NCI-H345 treated with DMSO at 0.1 percent for 48 hours (cell line): Measurements from ENCODE around the gene COPS7A.
A peak's percentile ranks its signal among the peaks of the same experiment; 100 is the strongest.

Experiments used
- DNase-seq: peaks from one replicate; lab custom pipeline; 2025; ENCODE audit not compliant: unreplicated experiment; lab: John Stamatoyannopoulos, UW

COPS7A gene

DNA sequence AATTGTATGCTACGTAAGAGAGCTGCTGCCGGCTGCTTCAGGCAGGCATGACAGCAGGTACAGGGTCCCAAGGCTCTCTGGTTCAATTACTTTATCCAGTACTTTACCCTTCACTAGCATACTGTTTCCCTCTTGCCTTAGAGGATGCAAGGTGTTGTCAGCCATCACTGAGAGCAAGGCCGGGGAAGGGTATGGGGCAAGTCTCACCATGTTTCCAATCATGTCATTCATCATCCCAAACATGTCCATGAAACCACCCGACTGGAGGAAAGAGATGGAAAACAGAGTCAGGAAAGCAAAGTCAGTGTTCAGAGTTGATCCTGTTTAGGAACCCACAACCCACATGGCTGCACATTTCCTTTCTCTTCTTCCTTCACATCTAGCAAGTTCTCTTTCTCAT lies 26.7 kb downstream of the COPS7A start:
- no peak for DNase-seq

DNA sequence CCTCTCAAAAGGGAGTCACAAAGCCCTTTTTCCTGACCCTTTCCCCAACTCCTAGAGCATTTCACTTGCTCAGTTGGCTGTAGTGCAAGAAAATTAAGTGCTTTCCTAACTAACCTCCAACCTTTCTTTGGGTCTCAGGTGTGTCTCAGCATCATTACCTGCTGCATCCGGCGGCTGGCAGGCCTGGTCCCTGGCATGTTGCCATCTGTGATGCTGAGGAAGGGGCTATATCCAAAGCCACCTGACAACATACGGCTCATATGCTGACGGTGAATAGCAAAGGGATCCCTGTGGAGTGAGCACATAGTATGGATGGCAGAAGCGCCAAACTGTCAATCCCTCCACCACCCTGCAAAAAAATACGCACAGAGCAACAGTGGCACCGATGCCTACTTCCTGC lies 27.9 kb downstream of the COPS7A start:
- no peak for DNase-seq

DNA sequence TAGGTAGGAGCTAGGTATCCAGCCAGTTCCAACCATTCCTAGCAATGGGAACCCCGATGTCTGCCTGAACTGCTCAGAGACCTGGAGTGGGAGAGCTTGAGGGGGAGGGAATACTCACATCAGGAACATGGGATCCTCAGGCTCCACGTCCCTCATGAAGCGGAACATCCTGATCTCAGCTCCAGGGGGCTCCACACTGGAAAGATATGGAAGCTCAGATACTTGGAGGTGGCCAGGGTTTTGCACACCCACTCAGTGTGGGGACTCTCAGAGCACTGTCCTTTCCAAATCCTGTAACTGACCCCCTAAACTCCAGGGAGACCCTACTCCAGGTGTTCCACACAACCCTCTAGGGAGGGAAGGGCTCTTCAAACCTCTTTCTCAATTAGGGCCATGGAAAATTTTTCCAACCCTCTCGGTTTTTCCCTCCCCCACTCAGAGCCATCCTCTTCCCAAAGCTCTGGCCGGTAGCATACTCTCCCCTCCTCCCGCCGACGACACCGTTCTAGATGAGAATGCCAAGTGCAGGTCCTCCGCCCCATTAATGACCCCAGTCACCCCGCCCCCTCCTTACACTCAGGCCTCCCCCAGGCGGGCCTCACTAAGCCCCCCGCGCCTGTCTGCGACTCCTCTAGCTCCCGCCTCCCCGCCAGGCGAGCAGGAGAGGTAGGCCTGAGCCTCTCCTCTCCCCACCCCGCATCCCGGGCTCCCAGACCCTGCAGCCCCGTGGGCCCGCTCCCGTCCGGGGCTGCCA lies 28.5 kb downstream of the COPS7A start:
- no peak for DNase-seq

DNA sequence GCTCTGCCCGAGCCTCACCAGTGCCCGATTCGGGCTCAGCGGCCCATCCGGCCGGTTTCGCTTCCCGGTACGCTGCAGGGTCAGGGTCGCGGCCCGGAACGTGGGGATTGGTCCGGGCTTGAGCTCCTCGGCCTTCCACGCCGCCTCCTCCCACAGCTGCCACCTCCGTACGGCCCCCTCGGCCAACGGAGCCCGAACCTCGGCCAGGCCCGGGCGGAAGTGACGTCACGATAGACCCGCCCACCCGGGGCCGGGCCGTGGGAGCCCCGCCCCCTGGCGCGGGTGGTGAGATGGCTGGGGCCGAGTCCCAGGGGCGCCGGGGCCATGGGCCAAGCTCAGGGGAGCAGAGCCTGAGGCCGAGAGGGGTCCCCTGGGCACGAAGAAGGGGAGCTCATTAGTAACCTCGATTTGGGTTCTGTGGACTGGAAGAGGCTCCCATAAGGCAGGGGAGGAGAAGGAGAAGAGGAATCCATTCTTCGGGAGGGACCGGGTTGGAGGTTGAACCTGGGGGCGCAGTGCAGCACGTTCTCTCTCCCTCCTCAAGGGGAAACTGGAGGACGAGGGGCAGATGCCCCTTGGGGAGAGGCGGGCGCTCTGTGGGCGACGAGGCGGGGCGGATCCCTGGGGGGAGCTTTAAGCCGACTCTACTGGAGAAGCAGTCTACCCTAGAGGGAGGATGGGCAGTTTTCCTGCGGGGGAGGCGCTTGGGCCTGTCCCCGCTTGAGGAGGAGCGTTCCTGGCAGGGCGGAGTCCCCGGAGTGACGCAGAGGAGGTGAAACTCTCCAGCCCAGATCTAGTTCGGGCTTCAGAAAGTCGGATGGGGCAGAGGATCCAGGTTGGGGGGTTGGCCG lies 29.3 kb downstream of the COPS7A start, which contains the start of gene MLF2:
Gene MLF2 (minus strand): TSS at position 221 of the 851 bp plus-strand sequence. CDS start 807 bp downstream, outside the sequence.
- peak; percentile 95 for DNase-seq

DNA sequence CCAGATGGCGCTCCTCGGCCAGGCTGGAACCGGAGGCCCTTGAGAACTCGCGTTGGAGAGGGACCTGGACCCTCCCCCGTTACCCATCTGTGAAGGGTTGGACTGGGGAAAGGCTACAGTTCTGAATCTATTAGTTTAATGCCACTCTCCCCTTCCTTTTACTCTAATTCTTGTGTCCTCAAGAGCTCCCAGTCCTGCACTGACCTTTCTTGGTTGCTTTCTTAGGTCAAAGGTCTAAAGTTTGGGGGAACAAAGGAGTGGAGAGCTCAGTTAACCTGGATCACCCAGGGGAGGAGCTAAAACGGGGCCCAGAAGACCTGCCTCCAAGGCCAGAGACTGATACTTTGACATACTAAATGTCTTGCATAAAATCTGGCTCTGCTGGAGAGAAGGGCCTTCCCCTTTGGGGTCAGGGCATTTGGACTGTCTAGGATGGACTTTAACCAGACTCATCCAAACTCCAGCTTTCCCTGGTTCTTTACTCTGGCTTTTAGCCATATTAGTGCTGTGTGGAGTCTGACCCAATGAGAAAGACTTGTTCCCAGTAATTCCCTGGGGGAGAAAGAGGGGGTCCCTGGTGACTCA lies 30.0 kb downstream of the COPS7A start:
- no peak for DNase-seq

DNA sequence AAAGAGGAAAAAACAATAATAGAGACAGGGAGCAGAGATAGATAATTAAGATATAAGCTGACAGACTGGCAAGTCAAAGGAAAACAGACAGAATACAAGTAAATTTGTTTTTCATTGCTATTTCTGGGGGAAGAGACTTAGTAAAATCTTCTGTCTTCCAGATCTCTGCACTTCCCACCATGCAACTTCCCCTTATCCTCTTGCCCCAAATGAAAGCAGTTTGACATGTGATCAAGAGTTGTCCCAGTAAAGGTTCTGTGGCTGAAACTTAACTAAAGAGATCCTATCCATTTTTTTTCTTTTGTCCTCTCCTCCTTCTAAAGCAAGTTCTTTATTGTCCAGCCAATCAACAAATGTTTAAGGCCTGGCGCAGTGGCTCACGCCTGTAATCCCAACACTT lies 30.6 kb downstream of the COPS7A start:
- no peak for DNase-seq

DNA sequence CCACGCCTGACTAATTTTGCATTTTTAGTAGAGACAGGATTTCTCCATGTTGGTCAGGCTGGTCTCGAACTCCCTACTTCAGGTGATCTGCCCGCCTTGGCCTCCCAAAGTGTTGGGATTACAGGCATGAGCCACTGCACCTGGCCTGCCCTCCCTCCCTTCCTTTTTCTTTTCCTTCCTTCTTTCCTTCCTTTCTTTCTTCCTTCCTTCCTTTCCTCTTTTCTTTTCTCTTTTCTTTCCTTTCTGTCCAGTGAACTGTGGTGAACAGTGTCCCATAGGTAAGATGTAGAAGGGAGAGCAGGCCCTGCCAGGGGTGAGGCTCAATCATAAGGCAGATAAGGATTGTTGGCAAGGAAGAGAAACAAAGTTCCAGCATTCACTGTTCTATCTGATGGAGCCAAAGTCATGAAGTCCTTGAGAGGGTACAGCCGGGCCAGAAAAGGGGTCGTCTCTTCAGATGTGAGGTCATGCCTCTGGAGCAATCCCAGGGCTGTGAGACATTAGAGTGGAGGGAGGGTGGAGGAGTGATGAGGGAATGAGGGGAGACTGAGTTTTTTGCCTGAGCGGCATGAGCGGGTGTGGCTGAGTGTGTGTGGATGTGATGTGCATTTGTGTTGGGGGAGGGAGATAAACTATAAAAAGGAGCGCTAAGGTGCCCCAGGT lies 33.3 kb downstream of the COPS7A start:
- no peak for DNase-seq

DNA sequence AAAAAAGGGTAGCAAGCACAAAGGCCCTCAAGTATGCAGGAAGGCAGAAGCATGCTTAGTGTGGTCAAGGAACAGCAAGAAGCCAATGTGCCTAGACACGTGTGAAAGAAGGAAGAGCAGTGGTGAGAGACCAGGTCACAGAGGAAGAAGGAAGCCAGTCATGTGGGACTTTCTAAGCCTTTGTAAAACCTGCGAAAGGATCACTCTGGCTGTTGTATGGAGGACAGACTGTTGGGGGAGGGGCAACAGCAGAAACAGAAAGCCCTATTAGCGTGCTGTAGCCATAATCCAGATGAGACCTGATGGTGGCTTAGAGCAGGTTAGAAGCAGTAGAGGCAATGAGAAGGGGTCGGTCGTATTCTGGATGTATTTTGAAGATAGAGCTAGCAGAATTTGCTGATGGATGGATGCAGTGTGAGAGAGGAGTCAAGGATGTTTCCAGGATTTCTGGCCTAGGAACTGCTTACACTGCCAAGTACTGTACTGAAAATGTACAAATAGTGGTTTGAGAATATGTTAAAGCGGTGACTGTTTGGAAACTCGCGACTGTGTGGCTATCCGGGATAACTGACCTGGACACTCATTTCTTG lies 34.8 kb downstream of the COPS7A start:
- DNase-seq, result no peak

DNA sequence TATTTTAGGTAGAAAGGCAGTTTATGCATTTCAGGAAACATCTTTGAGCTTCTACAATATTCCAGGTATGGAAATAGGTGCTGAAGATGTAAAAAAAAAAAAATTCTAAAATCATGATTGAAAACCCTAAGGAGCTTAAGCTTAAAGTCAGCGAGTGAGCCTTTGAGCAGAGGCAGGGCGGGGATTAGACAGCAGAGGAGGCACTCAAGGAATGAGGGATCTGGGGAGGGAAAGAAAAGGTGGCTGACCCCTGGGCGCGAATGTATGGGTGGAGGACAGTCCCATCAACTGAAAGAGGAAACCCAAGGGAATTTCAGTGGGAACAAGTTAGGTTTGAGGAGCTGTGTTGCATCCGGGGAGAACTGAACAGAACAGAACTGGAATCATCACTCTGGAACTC lies 35.9 kb downstream of the COPS7A start:
- no peak for DNase-seq

DNA sequence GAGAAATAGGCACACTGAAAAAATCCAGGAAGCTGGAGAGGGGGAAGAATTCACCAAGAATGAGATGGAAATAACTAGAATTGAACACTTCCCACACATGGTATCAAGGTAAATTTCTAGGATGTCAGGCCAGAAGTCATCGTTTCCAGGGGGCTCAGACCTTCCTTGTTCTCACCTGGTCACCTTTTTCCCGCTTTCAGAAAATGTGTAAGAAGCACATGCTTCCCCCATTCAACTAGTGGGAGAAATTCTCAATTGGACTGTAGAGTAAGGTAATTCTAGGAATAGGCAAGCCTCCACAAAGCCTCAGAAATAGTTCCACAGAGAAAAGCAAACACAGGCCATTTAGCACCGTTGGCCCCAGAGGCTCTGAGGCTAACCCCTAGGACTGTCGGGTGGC lies 39.5 kb downstream of the COPS7A start:
- no peak for DNase-seq

DNA sequence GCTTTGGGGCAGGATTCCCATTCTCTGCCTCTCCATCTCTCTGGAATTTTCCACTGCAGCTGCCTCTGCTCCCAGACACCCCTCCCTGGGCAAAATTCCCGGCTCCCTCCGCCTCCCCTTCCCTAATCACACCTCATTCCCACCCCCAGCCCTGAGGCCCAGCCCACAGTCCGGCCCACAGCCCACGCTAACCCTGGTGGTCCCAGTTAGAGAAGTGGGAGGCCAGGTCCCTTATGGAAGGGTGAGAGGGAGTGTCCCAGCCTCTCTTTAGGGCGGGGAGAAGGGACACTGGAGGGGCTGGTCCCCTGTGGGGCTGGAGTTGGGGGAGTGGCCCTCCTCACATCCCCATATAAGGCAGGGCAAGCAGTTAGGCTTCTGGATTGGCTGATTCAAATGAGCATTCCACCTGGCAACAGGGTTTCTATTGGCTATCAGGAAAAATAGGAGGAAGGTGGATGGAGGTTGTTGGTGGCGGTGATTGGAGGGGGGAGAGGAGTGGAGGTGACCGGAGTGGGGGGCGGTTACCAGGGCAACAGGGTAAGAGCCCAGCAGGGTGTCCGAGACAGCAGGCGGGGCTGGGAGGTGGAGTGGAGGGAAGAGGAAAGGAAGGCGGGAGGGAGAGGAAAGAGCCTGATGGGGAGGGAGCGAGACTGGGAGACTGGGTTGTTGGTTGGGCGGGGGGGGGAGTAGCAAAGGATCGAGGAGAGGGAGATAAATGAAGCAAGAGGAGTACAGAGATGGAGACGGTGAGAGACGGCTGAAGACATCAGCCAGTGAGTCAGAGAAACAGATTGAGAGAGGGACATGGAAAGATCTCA lies 40.4 kb downstream of the COPS7A start:
- peak; percentile 97 for DNase-seq

DNA sequence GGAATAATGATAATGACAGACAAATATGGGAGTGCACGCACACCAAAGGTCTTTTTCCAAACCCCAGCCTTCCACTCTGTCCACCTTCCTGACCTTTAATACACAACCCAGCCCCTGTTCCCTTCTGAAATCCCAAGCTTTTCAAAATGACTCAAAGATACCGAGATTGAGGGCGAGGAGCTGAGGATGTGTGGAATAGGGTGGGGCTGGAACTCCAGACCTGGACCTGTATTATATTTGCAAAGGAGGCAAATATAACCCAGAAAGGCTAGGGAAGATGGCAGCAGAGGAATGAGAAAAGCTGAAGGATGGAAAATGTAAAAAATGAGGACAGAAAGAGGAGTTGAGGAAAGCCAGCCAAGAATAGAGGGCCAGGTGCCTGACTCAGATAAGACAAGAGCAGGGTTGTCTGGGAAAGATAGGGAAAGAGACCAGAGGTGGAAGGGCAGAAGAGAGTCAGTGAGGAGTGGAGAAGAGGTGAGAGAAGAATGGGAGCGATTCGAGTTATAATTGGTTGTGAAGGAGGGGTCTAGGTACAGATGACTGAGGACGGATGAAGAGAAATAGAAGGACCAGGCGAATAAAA lies 41.3 kb downstream of the COPS7A start:
- DNase-seq, result no peak

DNA sequence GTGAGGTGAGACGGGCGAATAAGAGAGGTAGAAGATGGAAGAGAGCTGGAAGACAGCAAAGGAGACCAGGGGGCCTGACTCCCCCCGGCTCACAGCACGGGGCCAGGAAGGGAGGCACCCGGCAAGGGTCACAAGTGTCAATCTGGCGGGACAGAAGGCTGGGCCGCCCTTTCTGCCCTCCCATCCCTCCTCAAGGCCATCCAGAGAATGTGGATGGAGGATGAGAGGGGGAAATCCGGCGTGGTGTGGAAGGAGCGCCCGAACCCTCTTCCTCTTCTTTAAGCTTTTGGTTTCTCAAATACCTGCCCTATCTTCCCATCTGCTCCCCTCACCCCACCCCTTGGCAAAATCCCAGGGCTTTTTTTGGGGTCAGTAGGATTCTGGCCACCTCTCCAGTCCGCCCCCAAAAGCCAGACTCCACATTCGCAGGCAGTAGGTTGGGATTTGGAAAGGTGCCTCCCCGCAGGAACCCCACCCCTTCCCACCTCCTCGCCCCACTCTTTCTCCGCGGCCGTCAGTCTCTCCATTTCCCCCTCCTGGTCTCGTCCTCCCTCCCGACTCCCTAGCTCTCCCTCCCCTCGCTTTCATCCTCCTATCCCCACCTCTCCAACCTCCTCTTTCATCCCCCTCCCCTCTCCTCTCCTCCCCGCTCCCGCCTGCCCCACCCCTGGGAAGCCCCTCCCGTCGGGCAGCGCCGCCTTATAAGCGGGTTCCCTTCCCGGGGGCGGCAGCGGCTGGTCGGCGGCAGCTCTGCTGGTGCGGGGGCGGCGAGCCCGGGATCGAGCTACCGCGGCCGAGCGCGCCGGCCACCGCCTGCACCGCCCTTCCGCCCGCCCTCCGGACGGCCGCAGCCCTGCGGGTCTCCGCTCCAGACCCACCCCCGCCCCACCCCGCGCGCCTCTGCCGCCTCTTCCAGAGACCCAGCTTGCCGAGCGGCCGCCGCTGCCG lies 42.1 kb downstream of the COPS7A start, which contains the start of gene PTMS:
Gene PTMS (plus strand): TSS at position 730 of the 948 bp plus-strand sequence. CDS start 343 bp downstream, outside the sequence.
- DNase-seq, result peak; percentile 87

DNA sequence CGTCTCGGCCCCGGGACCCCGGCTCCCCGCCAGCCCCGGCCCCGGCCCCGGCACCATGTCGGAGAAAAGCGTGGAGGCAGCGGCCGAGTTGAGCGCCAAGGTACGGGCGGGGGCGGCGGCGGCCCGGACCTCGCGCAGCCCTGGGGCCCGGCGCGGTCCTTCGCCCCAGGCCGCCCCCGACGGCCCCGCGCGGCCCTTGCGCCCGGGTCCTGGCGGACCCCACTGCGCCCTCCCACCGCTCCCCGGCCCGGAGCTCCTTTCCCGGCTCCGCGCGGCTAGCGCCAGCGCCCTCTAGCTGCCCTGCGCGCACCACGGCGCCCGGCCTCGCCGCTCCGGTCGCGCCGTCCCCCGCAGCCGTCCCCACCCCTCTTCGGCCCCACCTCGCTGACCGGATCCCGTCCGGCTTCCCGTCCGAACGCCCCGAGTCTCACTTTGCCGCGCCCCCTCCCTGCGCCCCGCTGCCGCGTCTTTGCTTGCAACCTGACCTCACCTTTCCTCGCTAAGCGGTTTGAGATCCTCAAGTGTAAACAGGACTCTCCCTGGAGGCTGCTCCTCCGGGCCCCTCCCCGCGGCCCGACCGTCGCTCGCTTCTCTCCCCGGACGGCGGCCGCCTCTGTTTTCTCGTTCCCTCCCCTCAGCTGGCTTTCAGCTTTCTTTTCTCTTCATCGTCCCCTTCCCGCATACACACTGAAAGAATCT lies 43.0 kb downstream of the COPS7A start:
- DNase-seq, result peak; percentile 52

DNA sequence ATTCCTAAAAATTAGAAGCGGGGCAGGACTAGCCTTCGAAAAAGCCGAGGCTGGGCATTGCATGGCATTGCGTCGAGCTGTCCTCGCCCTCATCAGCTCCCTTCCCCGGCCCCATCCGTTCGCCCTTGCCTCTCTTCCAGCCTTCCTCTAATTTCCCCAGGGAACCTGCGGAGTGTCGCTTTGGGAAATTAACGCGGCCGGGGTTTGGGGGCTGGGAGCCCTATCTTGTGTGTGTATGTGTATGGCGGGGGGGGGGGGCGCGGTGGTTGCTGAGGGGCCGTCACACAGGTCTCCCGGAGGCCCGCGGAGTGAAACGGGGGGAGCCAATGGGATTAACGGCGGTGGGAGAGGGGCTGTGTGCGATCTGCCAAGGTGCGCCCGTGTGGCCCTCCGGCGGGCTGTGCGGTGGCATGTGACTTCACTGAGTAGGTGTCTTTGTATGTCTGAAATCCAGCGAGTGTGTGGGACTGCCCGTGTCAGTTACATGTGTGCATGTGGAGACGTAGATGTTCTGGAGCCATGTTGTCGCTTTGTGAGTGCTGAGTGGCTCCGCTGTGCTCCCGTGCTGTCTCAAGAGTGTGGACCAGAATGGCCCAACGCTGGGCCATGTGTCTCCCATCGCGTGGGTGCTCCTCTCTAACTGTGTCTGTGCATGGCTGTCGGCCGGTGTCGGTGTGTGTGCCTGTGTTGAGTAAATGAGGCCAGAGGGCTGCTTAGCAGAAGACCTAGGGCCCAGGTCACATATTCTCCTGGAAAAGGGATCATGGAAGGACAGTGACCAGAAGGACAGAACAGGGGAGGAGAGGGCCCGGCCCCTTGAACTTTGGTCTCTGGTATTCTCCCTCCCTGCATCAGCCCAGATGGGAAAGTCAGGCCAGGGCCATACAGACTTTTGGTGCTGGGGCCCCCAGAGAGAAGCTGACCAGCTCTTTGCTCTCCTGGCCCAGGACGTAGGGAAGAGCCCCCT lies 43.8 kb downstream of the COPS7A start:
- no peak for DNase-seq

DNA sequence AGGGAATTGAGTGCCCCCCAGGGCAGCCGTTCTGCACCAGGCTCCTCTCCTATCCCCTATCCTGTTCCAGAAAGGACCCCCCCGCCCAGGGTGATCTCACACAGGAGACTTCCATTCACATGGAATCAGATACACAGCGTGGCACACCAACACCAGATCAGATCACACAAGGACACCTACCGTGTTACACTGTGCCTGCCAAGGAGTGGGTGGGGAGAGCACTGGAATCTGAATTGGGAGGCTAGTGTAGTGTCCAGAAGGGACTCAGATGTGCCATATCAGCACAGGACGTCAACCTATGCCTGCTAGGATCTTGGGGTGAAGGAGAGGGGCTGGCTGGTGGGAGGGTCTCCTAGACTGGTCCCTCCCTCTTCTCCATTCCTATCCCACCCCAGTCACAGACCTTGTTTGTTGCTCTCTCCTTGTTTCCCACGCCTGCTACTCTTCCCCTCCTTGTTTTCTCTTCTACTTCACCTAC lies 44.6 kb downstream of the COPS7A start:
- no peak for DNase-seq

DNA sequence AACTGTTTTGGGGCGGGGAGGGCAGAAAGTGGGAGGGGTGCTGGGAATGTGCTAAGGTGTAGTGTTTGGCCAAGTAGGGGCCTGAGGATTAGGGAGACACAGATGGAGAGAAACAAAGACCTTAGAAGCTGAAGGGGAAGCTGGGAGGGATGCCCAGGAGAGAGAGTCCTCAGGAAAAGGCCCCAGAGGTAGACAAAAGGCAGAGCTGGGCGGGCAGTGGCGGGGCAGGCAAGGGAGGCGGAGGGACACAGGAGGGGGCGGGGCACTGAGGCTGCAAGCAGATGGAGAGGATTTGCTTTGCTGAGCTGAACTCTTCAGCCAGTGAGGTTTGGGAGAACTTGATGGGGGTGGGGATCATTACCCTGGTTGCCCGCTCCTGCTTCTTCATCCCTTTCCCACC lies 45.1 kb downstream of the COPS7A start:
- no peak for DNase-seq
